GM21825 (cell line): ENCODE measurements around the gene LGI2.
"Not testable (repeated sequence)": the region's sequence is repeated elsewhere in the genome, so short reads cannot be mapped to it uniquely, and the experiment has no call there.

Source experiments
- ATAC-seq: cut with Tn5 transposase; IDR thresholded peaks from one replicate; pipeline ENCODE4 v1.9.1; 2021; ENCODE audit warnings: mild to moderate bottlenecking, moderate library complexity; ENCODE audit not compliant: unreplicated experiment

Gene LGI2

DNA sequence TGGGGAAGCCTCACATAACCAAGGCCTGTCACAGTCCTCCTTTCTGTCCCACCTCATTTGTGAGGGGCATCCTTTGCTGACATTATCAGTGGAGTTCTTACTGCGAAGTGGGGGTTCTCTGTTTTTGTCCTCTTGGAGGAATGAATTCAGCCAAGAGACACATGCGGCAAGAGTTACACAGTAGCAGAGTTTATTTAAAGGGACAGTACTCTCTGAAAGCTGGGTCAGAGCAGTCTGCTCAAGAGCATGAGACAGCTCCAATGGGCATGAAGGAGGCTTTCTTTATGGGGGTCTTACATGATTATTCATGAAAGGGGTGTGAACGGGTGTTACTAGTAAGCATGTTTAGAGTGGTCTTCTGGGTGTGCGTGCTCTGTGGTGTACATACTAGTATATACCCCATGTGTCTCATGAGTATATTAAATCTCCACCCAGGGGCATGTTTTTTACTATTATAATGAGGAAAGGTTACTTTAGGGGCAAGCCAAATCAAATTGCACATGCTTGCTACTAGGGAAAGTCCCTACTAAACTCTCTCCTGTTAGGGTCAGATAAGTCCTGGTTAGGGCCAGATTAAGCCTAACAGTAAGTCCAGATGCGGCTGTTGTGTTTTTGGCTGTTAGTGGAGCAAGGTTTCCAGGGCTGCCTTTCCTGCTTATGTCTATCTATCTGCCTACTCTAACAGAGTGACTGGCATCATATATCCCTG is 19.8 kb upstream of the LGI2 start:
- ATAC-seq = no peak

DNA sequence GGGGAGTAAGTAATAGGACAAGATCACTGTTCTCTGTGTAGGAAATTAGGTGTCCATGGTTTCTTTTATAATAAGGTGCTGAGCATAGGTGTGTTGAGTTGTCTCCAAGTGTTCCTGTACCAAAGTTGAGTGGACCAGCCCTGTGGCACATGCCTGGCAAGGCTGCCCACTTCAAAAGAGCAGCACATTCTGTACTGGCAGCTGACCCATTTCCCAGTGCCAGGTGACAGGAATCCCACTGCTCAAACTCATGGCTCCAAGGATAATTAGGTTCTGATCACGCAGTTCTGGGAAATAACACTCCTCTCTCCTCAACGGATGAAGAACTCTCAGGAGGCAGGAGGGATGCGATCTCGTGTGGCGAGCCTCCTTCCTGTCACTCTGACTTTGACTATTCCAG is 12.8 kb upstream of the LGI2 start:
- no peak for ATAC-seq

DNA sequence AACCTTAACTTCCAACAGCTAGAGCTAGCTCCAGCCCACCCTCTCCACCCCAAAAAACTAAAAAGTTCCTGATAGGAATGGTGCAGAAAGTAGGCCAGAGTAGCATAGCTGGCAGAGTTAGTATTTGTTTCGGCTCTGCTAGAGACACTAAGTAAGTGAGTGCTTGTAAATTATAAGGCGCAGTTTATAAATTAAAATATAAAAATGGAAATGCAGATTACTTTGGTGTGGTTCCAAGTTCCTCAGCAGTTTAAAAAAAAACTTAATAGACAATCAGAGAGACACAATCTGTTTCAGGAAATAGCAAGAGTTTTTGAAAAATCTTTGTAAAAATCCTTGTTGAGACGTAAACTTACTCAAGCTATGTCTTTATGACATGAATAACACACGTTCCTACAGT is 2.8 kb upstream of the LGI2 start:
- ATAC-seq = no peak

DNA sequence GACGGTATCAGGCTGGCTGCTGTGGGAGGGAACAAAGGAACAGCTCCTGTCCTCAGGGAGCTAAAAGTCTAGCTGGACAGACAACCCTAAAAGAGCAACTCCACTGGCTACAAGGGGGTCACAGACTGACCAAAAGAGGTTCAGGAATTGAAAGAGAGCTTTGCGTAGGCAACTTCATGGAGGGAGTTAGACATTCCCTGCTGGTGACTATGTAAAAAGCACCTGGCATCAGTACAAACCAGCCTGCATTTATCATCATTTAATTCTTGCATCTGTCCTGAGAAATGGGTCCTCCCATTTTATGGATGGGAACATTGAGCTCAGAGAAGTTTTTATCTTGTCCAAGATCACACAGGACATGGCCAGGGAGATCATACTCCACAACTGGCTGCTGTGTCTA is 1.4 kb upstream of the LGI2 start:
- no peak for ATAC-seq

DNA sequence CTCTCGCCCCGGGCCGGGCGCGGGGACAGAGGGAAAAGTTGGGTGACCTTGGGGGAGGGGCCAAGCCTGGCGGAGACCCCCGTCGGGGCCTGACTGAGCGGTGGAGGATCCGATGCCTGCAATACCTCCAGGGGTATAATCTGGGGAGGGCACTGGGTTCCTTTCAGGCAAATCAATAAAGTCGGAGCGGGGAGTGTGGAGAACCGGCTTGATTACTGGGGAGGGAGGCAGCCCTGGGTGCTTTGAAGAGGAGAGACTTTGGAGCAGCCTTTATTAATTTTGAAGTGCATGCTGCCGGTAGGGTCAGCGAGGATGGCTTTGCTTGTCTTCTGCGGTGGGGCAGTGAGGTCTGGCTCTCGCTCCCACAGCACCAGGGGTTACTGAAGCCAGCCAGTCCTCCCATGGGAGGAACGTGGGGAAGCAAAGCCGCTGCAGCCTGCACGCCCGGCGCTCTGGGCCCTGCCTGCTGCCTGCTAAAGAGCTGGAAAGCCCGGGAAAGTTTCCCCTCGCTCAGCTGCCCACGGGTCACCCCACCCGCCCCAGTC is 403 bp upstream of the LGI2 start:
- ATAC-seq = no peak

DNA sequence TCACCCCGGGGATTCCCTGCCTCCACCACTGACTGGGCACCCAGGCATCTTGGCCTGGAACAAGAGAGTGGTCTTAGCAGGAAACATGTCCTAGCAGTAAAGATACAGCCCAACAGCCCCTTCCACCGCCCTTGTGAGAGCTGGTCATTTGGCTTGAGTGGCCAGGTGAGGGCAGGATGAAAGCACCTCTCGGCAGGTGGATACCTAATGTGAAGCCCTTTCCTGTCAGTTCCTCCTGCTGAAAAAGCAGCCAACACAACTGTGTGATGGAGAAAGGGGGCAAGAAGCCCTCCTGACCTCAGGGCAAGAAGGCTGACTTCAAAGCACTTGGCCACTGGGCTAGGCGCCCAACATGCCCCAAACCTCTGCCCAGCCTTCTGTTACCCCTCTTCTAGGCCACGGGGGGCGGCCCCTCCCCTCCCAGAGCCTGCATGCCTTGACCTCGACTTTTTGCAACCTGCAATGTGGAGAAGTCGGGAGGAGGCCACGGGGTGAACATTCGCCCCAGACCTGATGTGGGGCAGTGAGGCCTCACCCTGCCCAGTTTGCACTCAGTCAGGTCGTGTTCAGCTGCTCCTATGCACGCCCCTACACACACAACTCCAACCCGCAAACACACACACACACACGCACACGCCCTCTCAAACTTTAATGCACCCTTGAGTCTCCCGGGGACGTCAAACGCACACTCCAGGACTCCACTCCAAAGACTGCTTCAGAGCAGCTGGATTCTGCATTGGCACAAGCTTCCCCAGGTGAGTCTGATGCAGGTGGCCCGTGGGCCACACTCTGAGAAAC is 1.1 kb downstream of the LGI2 start:
- ATAC-seq = no peak

DNA sequence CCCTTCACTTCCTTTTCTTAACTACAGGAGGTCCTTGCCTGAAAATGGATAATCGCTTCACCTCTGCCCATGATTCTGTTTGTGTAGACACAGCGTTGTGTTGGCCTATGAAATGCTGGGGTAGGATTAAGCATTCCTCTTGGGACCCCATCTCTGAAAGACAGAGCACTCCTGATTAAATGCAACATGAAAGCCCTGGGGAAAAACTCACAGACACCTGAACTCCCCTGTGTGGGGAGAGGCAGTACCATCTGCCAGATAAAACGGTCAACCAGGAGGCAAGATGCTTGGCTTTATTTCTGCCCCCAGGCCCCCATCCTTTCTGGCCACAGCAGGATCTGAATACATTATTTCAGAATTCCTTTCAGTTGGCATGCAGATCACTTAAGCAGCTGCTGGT is 1.9 kb downstream of the LGI2 start:
- no peak for ATAC-seq

DNA sequence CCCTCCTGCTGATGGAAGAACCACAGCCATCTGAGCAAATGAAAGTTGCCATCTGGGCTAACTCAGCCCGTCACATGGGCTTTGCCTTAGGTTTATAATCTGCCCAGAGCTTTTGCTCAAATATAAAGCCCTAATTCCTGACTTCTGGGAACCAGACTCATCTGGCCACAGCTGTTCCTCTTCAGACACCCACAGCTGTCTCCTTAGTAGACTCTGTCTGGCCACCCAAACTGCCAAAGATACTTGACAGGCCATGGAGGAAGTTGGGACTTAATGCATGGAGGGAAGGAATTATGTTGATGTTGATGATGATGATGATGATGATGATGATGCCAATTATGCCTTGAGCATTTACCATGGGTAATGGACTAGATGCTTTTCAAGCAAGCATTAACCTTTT is 8.0 kb downstream of the LGI2 start:
- no peak for ATAC-seq

DNA sequence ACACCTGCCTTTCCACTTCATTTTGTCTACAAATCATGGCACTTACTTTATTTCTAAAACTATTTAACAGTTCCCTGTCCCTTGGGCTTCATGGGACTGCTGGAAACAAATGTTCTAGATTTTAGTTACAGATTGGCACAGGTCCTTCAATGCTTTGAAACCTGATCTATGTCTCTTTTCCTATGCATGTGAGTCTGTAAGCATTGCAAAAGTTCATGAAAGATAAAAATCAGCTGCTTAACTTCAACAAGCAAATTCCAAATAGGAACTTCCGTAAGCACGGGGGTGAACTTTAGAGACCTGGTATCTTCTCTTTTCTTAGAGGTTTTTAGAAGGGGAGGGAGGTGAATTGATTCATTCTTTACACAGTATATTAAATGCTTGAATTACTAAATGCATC is 9.5 kb downstream of the LGI2 start:
- no peak for ATAC-seq

DNA sequence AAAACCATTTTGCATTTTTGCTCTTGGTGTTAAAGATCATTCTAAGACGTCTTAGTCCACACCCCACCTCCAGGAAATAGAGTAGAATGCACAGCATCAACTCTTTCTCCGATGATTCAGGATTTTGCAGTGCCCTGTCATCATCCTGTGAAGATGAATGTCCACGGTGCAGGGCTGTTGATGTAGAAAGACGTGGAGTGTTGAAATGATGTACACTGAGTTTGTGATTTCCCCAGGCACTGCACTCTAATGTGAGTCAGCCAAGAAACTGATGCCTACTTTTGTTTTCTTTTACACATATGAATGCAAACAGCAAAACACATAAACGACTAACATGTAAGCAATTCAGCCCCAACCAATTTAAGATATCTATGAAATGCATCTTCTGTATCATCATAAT is 10.5 kb downstream of the LGI2 start:
- no peak for ATAC-seq

DNA sequence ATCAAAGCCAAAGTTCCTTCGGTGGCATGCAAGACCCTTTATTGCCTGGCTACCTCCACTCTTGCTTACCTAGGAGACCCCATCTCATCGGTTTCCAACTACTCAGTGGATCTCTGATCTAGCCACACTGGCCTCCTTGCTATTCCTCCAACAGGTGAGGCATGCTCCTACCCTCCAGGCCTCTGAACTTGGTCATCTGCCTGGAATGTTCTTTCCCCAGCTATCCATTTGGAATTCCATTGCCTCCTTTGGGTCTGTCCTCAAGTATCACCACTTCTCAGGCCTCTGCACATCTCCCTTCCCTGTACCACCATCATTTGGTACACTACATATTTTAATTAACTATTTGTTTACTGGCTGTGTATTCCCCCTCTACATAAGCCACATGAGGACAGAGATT is 11.2 kb downstream of the LGI2 start:
- no peak for ATAC-seq

DNA sequence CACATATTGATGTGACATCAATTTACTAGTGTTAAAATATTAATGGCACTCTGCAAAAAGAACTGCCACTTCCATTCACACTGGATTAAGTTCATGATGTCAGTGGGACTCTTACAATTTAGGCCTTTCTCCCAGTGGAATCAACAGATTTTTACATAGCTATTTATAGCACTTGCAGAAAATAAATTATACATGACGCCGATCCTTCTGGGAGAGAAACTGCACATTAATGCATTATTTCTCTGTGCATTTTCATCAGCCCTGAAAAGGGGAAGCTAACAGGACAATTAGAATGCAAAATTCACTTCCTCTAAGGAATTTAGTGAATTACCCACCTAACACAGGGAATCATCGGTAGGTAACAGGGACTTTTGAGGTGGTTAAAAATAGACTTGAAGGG is 15.7 kb downstream of the LGI2 start:
- ATAC-seq = no peak

DNA sequence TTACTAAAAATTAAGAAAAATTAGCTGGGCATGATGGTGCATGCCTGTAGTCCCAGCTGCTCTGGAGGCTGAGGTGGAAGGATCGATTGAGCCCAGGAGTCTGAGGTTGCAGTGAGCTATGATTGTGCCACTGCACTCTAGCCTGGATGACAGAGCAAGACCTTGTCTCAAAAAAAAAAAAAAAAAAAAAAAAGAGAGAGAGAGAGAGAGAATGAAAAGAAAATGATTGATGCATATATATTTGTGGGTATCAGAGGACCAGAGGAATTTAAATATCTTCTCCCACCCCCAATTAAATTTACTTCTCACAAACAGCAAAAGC is 16.1 kb downstream of the LGI2 start:
- not testable (repeated sequence) for ATAC-seq

DNA sequence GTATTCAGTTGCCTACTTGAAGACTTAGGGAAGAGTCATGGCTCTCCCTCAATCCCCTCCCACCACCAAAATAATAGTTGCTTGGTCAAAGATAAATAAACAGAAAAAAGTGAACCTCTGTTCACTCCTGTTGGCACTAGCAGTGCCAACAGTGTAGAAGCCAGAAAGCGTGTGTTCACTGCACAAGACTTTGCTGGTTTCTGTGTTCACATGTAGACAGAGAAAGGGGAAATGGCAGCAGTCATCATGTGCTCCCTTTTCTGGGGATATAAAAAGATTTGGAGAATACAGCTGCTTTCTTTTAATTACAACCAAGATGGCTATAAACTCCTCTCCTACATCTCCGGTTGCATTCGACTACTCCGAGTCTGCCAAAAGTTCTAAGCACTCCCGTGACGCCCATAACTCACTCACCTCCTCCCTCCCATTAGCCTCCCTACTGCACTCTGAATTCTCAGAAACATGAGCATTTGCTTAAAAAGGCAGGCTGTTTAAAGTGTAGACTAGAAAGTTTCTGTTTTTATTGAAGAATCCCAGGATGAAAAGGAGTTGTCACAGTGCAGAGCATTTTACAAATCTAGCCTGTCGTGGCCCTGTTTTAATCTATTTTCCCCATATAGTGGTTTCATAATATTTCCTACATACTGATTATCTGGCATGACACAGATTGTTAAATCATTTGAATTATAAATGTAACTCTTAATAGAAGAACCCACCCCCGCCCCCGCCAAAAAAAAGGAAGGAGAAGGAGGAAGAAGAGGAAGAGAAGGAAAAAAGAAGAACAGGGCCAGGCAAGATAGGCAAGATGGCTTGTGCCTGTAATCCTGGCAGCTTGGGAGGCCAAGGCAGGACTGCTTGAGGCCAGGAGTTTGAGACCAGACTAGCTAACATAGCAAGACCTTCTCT is 16.7 kb downstream of the LGI2 start:
- no peak for ATAC-seq

DNA sequence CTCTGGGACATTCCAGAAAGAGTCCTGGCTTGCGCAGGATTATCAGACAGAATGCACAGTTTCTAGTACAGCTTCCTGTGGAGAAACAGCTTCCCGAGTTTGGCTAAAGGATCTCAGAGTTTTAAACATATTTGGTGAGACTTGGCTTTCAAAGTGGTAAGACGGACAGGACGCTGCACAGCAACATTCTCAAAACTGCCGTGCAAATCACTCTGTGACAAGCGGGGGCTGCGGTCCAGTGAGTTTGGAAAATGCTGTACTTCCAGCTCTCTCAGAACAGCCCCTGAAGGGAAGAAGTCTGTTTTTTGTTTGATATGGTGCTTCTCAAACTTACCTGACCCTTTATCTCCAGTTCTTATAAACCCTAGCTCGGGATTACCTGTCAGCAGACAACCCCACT is 18.1 kb downstream of the LGI2 start:
- no peak for ATAC-seq

DNA sequence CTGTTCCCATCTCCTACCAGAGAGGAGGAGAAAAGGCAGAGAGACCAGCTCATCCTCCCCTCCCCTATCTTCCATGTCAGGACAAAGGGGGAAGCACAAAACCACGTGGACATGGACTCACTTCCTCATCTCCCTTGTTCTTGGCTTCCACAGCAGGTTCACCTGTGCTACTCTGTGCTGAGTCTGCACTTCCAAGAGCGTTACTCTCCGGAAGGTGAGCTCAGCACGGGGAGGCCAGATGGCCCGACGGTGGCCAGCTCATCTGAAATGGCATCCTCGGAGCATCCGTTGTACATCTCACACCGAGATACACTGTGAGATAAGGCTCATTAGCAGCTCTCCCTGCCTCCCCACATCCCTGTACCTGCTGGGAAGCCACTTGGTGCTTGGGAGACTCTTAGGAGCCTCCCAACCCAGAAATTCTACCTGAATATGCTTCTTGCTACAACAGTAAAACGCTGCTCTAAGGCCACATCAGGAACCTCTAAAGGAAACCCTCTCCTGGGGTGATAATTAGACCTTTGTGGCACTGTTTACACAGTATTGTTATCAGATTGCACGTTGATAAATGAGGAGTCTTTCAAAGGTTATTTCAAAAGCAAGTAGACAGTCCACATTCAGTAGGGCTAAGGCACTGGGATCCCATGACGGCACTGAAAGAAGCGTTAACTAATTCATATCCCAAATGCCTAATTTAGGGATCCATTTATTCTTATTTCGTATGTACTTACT is 19.4 kb downstream of the LGI2 start:
- ATAC-seq = no peak

DNA sequence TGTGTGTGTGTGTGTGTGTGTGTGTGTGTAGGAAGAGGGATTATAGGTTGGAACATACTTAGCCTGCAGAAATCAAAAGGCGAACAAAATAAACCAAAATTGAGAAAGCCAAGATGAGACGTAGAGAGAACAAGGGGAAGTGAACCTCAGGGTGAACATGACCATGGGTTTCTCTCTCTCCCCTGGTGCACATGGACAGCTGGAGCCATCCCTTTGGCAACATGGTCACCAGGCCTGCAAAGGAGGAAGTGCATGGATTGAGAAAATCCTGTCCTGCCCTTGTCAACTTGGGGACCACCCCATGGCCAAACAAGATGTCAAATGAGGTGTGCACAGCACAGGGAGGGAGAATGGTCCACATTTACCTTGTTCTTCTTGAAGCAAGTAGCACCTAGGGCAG is 23.1 kb downstream of the LGI2 start:
- no peak for ATAC-seq

DNA sequence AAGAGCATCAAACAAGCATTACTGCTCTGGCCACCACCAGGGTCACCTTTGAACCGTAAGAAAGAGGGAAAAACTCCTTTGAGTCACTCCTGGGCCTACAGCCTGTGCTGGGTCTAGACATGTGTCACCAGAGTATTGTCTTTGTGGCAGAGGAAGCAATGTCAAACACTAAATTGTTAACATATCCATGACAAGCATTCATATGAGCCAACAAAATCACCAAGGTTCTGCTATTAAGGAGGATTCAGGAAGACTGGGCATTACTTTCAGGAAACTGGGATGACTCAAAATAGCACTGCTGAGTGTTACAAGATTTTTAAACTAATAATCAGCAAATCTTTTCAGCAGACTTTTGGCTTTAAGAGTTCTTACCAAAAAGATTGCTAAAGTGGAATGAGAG is 28.1 kb downstream of the LGI2 start:
- no peak for ATAC-seq

DNA sequence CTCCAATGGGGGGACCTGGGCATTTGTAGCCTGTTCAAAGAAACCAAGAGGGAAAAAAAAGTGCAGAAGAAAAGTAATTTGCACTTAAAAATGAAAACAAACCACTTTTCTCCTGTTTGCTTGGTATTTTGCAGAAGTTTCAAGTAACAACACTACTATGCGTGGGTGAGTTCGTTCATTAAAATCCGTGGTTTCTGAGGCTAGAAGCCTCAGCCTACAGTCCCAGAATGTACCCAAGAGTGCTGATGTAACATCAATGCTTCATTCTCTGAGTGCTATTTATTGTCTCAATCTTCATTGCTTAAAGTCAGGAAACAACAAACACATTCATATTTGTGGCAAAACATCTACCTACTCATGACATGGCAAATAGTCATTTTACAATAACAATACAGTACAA is 29.2 kb downstream of the LGI2 start:
- ATAC-seq = no peak

DNA sequence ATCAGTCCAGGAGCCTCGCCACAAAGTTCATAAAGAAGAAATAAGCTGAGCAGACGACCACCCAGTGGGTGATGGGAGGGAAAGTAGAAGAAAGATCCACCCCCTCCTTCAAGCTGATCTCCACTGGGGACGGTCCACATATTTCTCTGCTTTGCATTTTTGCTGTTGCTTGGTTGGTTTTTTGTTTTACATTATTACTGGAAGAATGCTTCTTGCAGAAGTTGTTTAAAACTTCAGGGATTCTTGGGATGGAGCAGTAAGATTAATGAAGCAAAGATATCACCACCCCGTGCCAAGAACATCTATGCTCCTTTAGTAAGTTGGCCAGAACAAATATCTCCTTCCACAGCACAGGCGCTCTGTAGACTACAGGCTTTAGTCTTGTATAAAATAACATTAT is 30.1 kb downstream of the LGI2 start:
- ATAC-seq = no peak
